DMS 273 treated with DMSO at 0.1 percent for 48 hours (cell line): ENCODE data around the gene BAZ1B.
"Not testable (repeated sequence)": the region's sequence is repeated elsewhere in the genome, so short reads cannot be mapped to it uniquely, and the experiment has no call there.

ENCODE experiments used
- DNase-seq: peaks from one replicate; lab custom pipeline; 2025; lab: John Stamatoyannopoulos, UW

Gene BAZ1B

GRCh38 chr7:73504017-73504416 lies 18.1 kb downstream of the BAZ1B start:
- no peak for DNase-seq

- DNase-seq, result no peak
Measured at GRCh38 chr7:73503229-73503628, 18.9 kb downstream of the BAZ1B start.

- DNase-seq, result no peak
Measured at GRCh38 chr7:73496626-73497025, 25.5 kb downstream of the BAZ1B start.

GRCh38 chr7:73495507-73495906 lies 26.6 kb downstream of the BAZ1B start:
- DNase-seq, result not testable (repeated sequence)

- DNase-seq, result no peak
Measured at GRCh38 chr7:73489976-73490375, 32.1 kb downstream of the BAZ1B start.

- no peak for DNase-seq
Measured at GRCh38 chr7:73487486-73487885, 34.6 kb downstream of the BAZ1B start.

- no peak for DNase-seq
Measured at GRCh38 chr7:73483171-73483570, 38.9 kb downstream of the BAZ1B start.

GRCh38 chr7:73482746-73483145 lies 39.3 kb downstream of the BAZ1B start:
- no peak for DNase-seq

GRCh38 chr7:73481521-73481920 lies 40.6 kb downstream of the BAZ1B start:
- DNase-seq, result not testable (repeated sequence)

GRCh38 chr7:73478549-73478948 lies 43.5 kb downstream of the BAZ1B start:
- DNase-seq, result no peak

GRCh38 chr7:73477376-73477775 lies 44.7 kb downstream of the BAZ1B start:
- no peak for DNase-seq

- DNase-seq, result no peak
Measured at GRCh38 chr7:73470208-73470607, 51.9 kb downstream of the BAZ1B start.

GRCh38 chr7:73467046-73467445 lies 55.0 kb downstream of the BAZ1B start:
- not testable (repeated sequence) for DNase-seq

- DNase-seq, result no peak
Measured at GRCh38 chr7:73466112-73466511, 56.0 kb downstream of the BAZ1B start.

- no peak for DNase-seq
Measured at GRCh38 chr7:73463966-73464365, 58.1 kb downstream of the BAZ1B start.

GRCh38 chr7:73463260-73463659 lies 58.8 kb downstream of the BAZ1B start:
- DNase-seq, result no peak

- no peak for DNase-seq
Measured at GRCh38 chr7:73461782-73462285, 60.3 kb downstream of the BAZ1B start.

- no peak for DNase-seq
Measured at GRCh38 chr7:73454424-73454823, 67.7 kb downstream of the BAZ1B start.

- DNase-seq, result no peak
Measured at GRCh38 chr7:73452999-73453635, 69.0 kb downstream of the BAZ1B start.

- DNase-seq, result no peak
Measured at GRCh38 chr7:73451780-73452398, 70.2 kb downstream of the BAZ1B start.

GRCh38 chr7:73449422-73449821 lies 72.7 kb downstream of the BAZ1B start:
- no peak for DNase-seq

- no peak for DNase-seq
Measured at GRCh38 chr7:73448609-73449008, 73.5 kb downstream of the BAZ1B start.

- DNase-seq, result no peak
Measured at GRCh38 chr7:73447121-73447733, 74.9 kb downstream of the BAZ1B start.
